GOT3 (cell line): ENCODE data around the gene UBR1.
"Not testable (repeated sequence)": the region's sequence is repeated elsewhere in the genome, so short reads cannot be mapped to it uniquely, and the experiment has no call there.

Experiments used
- DNase-seq: peaks from one replicate; lab custom pipeline; 2025; ENCODE audit warnings: mixed read lengths; lab: John Stamatoyannopoulos, UW

UBR1 gene

GRCh38 chr15:42971830-42972229 lies 134.0 kb downstream of the UBR1 start:
- DNase-seq: no peak

- DNase-seq: no peak
Observed at GRCh38 chr15:42964476-42964875, 141.4 kb downstream of the UBR1 start.

GRCh38 chr15:42955518-42955917 lies 150.3 kb downstream of the UBR1 start:
- DNase-seq: no peak

- no peak for DNase-seq
Observed at GRCh38 chr15:42954291-42954690, 151.5 kb downstream of the UBR1 start.

GRCh38 chr15:42948898-42949297 lies 156.9 kb downstream of the UBR1 start:
- not testable (repeated sequence) for DNase-seq

GRCh38 chr15:42940527-42940926 lies 165.3 kb downstream of the UBR1 start:
- DNase-seq: no peak

GRCh38 chr15:42939841-42940240 lies 166.0 kb downstream of the UBR1 start:
- no peak for DNase-seq

- no peak for DNase-seq
Observed at GRCh38 chr15:42937143-42937542, 168.7 kb downstream of the UBR1 start.

GRCh38 chr15:42933886-42934667 lies 171.8 kb downstream of the UBR1 start:
- no peak for DNase-seq

- no peak for DNase-seq
Observed at GRCh38 chr15:42932833-42933515, 172.9 kb downstream of the UBR1 start.

GRCh38 chr15:42931702-42932486 lies 173.9 kb downstream of the UBR1 start:
- DNase-seq: no peak

- DNase-seq: no peak
Observed at GRCh38 chr15:42929306-42929848, 176.5 kb downstream of the UBR1 start.

GRCh38 chr15:42921342-42921731 lies 184.5 kb downstream of the UBR1 start:
- DNase-seq: no peak

- peak; percentile 94 for DNase-seq
Observed at GRCh38 chr15:42920519-42921341, 185.1 kb downstream of the UBR1 start, which contains the start of gene TTBK2. TSS of gene TTBK2 (minus strand) at chr15:42920778. CDS start at chr15:42878617, 42,161 bp downstream.

- no peak for DNase-seq
Observed at GRCh38 chr15:42919799-42920518, 185.9 kb downstream of the UBR1 start.

GRCh38 chr15:42919308-42919707 lies 186.5 kb downstream of the UBR1 start:
- no peak for DNase-seq

GRCh38 chr15:42918047-42918446 lies 187.8 kb downstream of the UBR1 start:
- no peak for DNase-seq

GRCh38 chr15:42915654-42916315 lies 190.1 kb downstream of the UBR1 start:
- DNase-seq: no peak

GRCh38 chr15:42914728-42915497 lies 190.9 kb downstream of the UBR1 start:
- DNase-seq: no peak
